ENCODE data around the gene MAP2K5. TPM values are rescaled to one million over a fixed set of nuclear protein-coding genes. Genes with fewer than 3 reads are reported as not detected.
A peak's percentile ranks its signal among the peaks of the same experiment; 100 is the strongest.

MAP2K5 gene
- total and polyA plus RNA-seq, 2 experiments from 2014 or later = 6.8 to 13.6 TPM

- Histone ChIP-seq H3K4me1 (ENCODE audit: low read depth) (no peaks in the 10 kb centered on the region), H3K27me3 (peaks cover 100% of the 10 kb centered on the region), H3K36me3 (no peaks in the 10 kb centered on the region), H3K27ac (no peak overlapping the region), H3K9me3 (ENCODE audit: low read depth) (no peaks in the 10 kb centered on the region), H3K4me3 (no peak overlapping the region)
- no peak for TF ChIP-seq CTCF (IDR thresholded peaks at IDR 0.05; ENCODE audit: low read depth, low read length)
- peak; percentile 70 to 89 for DNase-seq (ENCODE audit: low read depth in 1 of 2, low spot score in 1 of 2)
Observed at GRCh38 chr15:67820992-67821783, 278.7 kb downstream of the MAP2K5 start.

GRCh38 chr15:67821784-67822440 is 279.4 kb downstream of the MAP2K5 start:
- no peak for TF ChIP-seq CTCF (IDR thresholded peaks at IDR 0.05; ENCODE audit: low read depth, low read length)
- Histone ChIP-seq H3K27me3 (peaks cover 100% of the 10 kb centered on the region), H3K4me3 (no peak overlapping the region), H3K27ac (no peak overlapping the region), H3K9me3 (ENCODE audit: low read depth) (no peaks in the 10 kb centered on the region), H3K4me1 (ENCODE audit: low read depth) (no peaks in the 10 kb centered on the region), H3K36me3 (no peaks in the 10 kb centered on the region)
- no peak for DNase-seq (ENCODE audit: low read depth in 1 of 2, low spot score in 1 of 2)

- no peak for DNase-seq (ENCODE audit: low read depth in 1 of 2, low spot score in 1 of 2)
- H3K9me3 ChIP-seq (ENCODE audit: low read depth) = no peaks in the 10 kb centered on the region
- no peak for TF ChIP-seq CTCF (IDR thresholded peaks at IDR 0.05; ENCODE audit: low read depth, low read length)
- no peak overlapping the region for H3K27ac ChIP-seq
- no peaks in the 10 kb centered on the region for H3K36me3 ChIP-seq
- H3K27me3 ChIP-seq = peaks cover 100% of the 10 kb centered on the region
- H3K4me1 ChIP-seq (ENCODE audit: low read depth) = no peaks in the 10 kb centered on the region
- no peak overlapping the region for H3K4me3 ChIP-seq
Observed at GRCh38 chr15:67822537-67823313, 280.2 kb downstream of the MAP2K5 start.

GRCh38 chr15:67823314-67824196 is 281.1 kb downstream of the MAP2K5 start:
- no peak overlapping the region for H3K4me3 ChIP-seq
- H3K27ac ChIP-seq = no peak overlapping the region
- H3K9me3 ChIP-seq (ENCODE audit: low read depth) = no peaks in the 10 kb centered on the region
- H3K36me3 ChIP-seq = no peaks in the 10 kb centered on the region
- DNase-seq (ENCODE audit: low read depth in 1 of 2, low spot score in 1 of 2) = no peak
- H3K27me3 ChIP-seq = peaks cover 100% of the 10 kb centered on the region
- peaks cover 3% of the 10 kb centered on the region for H3K4me1 ChIP-seq (ENCODE audit: low read depth)
- TF ChIP-seq CTCF (IDR thresholded peaks at IDR 0.05; ENCODE audit: low read depth, low read length) = no peak

Data from cardiac muscle cell (in vitro differentiated cells and primary cell).